LoVo (cell line): ENCODE results near the gene MICOS13.

Experiments
- DNase-seq: peaks from one replicate; pipeline ENCODE4 v3.0.0-alpha.2; 2016; ENCODE audit warnings: low spot score

MICOS13 gene

DNA sequence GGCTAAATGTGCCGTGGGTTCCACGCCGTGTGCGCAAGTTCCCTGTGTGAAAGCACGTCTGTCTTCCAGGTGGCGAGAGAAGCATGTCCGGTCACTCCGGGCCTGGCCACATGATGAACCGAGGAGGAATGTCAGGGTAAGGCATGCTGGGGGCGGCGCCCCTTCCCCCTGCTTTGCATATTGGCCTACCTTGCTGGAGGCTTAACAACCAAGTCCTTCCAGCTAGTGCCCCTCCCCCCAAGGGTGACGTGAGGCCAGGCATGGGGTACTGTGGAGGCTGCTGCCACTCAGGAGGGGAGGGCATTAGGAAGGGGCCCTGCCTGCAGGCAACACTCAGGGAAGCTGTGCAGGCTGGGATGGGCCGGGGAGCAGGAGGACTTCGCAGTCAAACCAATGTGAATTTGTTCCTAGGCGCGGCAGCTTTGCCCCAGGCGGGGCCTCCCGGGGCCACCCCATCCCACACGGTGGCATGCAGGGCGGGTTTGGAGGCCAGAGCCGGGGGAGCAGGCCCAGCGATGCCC is 12.5 kb downstream of the MICOS13 start:
- no peak for DNase-seq

DNA sequence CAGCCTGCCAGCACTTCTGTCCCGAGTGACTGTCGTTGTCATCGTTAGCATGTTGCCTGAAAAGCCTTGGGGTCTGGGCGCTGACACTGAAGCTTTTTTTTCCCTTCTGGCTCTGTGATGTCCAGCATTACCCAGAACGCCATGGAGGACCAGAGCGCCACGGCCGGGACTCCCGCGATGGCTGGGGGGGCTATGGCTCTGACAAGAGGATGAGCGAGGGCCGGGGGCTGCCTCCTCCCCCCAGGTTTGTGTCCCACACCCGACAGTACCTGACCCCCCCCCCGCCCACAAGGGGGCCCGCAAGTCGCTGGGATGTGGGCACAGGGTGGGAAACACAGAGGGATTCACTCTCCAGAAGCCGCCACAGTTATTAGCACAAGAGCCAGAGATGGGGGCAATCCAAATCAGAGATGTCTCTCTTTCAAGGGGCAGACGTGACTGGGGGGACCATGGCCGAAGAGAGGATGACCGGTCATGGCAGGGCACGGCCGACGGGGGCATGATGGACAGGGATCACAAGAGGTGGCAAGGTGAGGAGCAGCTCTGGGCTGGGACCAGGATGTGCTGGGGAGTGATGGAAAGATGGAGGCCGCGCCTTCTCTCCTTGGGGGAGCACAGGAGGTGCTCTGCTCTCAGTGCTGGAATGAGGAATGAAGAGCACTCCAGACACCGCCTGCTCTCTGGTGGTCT is 13.2 kb downstream of the MICOS13 start:
- no peak for DNase-seq

DNA sequence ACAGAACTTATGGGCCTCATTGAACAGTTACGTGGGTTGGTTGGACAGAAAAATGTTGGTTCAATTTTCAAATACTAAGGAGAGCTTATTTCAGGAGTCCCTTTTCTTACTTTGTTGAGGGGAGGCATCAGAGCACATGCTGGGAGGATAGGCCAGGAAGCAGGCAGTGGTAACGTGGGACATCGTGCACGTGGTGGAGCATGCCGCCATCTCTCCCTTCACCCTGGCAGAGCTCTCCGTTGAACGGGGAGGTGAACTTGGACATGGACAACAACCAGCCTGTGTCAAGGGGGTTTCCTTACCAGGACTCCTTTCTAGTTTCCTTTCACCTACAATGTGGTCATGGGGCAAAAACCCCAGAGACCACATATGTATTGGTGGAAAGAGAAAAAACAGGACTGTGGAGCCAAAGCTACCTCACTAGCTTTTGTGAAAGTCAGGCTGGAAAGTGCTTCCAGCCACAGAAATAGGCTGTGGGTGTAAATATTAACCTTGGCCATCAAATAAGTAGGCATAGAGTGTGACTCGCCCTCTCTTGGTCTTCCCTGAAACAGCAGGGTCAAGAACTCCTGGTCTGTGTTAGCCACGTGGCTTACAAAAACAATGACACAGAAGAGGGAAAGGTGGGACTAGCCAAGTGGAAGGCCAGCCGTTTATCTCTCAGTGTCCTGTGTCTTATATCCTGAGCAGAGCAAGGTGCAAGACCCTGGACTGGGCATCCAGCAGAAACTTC is 14.4 kb downstream of the MICOS13 start:
- DNase-seq, result no peak

DNA sequence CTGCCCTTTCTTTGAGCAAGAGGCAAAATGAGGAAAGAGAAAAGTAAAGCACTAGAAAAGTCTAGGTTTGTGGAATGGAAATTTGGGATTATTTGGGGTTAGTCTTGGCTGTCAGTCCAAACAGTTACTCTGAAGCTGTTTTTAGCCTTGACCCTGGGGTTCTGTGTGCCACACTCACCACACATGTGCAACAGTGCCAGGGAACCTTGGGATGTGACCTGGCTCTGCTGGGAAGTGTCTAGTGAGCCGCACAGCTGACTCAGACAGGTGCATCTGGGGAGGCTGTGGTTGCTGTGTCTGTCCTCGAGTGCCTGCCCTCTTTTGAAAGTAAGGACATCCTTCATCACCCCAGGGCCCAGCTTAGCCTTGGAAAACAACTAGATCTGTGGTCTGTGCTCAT is 15.8 kb downstream of the MICOS13 start:
- no peak for DNase-seq

DNA sequence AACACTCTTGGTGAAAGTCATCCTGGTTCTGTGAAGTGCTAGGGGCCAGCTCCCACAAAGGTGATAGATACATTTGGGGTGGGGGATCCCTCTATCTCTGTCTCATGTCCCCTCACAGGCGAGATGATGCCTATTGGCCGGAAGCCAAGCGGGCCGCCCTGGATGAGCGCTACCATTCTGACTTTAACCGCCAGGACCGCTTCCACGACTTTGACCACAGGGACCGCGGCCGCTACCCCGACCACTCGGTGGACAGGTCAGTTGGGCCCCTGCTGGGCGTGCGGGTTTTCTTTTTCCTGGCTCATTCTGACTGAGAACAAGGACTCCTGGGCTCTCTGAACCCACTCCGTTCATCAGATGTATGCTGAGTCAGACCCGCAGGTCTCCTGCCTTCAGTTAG is 16.4 kb downstream of the MICOS13 start:
- no peak for DNase-seq

DNA sequence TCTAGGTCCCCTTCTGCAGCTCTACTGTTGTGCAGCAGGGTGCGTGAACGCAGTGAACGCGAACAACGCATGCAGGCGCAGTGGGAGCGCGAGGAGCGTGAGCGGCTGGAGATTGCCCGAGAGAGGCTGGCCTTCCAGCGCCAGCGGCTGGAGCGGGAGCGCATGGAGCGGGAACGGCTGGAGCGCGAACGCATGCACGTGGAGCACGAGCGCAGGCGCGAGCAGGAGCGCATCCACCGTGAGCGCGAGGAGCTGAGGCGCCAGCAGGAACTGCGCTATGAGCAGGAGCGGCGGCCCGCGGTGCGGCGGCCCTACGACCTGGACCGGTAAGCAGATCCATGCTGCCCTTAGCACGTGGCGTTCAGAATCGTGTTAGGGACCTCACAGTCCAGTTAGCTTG is 18.8 kb downstream of the MICOS13 start:
- no peak for DNase-seq

DNA sequence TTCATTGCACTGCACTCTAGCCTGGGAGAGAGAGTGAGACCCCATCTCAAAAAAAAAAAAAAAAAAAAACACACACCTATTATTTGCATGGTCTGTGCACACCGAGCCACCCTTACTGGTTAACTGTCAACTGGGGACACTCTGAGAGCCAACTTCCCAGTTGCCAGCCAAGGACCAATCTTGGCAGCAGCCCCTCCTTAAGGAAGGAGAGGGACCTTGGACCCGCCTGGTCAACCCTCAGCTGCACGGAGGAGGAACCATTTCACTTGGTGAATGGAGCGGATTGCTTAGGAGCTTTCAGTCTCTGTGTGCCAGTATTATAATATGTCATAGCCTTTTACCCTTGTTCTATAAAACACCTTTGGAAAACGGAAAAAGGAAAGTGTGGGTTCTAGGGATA is 24.9 kb downstream of the MICOS13 start:
- DNase-seq, result no peak

DNA sequence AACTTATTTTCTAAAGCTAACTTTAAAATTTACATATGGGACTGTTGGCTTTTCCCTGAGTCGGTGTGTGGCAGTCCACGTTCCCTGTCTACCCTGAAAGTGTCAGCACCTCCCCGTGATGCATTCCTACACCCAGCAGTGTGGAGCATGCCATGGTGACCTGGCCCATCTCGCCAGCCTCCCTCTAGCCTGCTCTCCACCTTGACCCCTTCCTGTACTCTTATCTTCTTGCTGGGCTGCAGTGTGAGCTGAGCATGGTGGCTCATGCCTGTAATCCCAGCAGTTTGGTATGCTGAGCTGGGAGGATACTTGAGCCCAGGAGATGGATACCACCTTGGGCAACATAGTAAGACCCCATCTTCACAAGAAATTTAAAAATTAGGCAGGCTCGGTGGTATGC is 25.4 kb downstream of the MICOS13 start:
- DNase-seq, result no peak

DNA sequence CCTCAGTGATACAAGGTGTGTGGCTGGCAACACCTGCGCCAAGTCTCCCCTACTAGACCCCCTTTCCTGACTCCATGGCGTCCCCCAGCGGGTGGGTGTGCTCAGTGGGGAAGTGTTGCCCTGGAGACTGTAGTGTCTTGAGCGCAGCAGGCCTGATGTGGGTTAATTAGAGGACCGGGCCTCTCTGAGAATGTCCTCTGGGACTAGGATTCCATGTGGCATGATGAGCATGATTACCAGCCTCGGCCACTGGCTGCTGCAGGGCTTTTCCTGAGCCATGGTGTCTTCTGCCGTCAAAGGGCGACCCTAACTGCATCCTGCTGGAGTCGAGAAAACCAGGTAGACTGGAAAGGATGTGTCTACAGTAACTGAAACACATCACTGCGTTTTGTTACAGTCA is 28.1 kb downstream of the MICOS13 start:
- DNase-seq, result no peak

DNA sequence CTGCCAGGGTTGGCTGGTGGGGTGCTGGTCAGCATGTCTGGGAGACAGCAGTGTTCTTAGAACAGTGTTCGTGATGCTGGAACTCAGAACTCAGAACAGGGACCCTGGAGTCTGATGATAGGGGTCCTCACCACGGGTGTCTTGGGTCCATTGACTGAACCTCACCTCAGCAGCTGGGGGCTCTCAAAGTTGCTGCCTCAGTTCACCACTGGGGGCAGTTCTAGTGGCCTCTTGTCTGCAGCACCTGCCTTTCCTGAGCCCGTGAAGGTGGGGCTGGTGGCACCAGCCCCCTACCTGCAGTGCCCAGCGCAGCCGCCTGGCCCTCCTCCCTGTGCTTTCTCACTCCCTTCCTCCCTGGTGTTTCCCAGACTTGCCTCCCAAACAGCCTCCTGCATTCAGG is 29.0 kb downstream of the MICOS13 start:
- DNase-seq, result no peak

DNA sequence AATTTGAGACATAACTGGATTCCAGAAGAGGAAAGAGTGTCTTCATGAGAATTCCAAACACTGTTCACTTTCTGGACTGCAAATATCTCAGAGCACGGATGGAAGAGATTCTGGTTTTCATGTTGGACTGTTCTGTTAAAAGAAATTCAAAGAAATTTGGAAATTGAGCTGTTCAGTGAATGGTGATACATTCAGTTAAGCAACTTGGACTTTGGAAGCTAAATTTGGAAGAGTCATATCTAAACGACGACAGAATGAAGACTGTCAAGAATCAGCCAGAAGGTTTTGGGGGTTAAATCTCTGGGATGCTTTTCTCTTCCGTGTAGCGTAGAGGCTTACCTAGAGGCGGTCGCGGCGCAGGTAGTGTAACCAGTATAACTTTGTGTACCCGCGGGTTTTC is 31.9 kb downstream of the MICOS13 start:
- no peak for DNase-seq

DNA sequence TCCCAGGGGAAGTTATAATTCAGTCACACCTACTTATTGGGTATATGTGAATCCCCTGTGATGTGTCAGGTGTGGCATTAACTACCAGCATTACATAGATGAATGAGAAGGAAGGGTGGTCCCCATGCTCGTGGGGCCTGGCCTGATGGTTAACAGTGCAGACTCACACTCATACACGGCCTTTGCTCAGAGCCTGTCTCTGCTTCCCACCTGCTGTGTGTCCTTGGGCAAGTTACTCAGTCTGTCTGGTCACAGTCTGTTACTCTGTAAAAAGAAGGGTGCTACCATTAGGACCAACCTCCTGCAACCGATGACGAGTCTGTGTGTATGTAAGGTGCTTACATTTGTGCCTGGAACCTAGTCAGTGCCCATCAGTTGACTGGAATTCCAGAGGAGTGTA is 33.6 kb downstream of the MICOS13 start:
- no peak for DNase-seq

DNA sequence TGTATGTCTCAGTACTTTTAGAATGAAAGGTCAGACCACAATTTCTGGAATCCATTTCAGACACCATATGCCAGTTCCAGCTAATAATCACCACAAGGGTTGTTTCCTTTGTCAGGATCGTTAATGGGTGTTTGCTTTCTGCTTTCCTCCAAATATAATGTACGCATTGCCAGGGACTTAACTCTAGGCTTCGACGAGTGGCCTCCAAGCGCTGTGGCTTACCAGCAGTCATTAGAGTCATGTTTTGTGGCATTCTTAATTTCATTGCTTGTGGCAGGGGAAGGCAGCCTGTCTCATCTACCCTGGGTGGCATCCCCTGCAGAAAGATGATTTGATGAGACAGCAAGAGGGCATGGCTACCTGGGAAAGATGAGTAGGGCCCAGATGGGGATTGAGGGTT is 34.9 kb downstream of the MICOS13 start:
- no peak for DNase-seq

DNA sequence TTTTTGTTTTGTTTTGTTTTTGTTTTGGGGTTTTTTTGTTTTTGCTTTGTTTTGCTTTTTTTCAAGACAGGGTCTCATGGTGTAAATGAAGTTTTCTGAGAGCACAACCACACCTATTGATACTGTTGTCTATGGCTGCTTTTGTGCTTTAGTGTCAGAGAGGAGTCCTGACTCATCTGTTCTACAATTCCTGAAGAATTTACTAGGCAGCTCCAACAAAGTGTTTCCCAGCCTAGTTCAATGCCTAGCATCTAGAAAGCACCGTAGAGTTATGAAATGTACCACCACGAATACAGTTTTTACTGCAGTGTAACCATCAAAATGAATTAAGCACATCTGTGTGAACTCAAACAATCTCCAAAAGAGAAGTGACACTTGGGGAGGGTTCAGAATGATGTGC is 36.3 kb downstream of the MICOS13 start:
- no peak for DNase-seq

DNA sequence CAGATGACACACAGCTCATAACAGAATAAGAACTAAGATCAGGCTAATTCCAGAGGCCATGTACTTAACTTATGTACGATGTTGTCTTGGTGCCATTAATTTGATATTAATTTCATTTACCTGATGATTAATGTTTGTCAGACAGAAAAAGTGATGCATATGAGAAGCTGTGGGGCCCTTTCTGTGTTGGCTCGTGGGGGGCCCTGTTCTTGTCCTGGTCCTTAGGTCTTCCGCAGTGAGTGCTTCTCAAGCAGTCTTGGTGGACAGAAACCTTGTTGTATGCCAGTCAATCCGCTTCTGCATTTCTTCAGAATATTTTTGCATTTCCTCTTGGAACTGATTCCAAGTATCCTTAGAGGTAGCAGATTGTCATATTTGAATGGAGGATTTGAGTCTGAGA is 37.3 kb downstream of the MICOS13 start:
- no peak for DNase-seq

DNA sequence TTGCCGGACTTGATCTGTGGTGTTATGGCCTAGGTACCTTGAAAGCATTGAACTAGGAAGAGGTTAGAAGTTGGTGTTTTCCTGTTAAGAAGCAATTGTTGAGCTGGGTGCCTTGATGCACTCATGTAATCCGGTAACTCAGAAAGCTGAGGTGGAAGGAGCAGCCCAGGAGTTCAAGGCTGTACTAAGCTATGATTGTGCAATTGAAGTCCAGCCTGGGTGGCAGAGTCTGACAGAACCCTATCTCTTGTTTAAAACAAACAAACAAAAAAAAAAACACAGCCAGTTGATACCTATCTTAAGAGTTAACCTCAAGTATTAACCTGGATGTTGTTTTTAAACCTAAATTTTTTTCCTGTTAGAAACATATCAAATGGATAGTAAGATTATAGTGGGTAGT is 38.1 kb downstream of the MICOS13 start:
- no peak for DNase-seq

DNA sequence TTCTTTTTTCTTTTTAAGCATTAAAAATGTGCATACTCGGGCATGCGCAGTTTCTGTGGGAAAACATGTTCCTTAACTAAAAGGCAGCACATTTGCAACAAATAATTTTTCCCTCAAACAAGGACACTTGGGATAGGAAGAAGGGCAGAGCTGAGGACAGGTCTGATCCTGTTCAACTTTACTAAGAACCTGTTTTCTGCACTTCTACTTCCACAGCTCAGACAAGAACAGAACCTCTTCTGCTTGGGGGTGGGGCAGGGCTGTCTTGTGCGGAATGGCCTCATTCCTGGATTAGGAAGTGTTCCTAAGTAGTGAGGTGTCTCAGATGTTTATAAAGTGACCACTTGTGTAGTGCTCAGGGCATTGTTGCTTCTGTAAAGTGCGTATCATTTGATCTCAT is 39.1 kb downstream of the MICOS13 start:
- no peak for DNase-seq

DNA sequence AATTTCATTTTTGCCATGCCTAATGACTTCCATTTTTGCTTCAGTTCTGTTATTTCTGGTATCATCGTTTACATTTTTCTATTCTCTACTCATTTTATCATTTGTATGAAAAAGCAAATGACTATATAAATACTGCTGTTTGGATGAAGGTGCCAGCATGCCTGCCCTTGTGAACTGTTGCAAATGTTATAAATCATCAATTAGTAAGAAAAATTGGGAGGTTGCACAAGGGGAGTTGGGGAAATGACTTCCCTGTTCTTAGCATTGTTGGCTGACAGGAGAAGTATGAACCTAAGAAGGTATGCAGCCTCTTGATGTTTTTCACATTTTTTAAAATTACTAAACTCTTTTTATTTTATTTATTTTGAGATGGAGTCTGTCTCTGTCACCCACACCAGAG is 42.3 kb downstream of the MICOS13 start:
- no peak for DNase-seq

DNA sequence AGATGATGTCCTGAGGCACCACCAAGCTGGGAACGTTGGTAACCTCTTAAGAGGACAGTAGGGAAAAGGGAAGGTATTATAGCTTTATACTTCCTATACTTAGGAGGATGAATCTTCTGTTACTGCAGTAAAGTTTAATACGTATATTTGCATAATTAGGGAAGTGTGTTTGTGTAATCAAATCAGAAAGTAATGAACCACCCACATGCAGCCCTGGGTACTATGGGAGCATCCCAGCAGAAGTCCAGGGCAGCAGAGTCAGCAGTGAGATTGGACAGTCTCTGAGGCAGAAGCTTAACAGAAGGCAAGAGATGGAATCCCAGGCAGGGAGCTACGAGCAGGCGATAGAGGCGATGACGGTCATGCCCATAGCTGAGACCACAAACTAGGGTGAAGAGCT is 44.9 kb downstream of the MICOS13 start:
- DNase-seq, result no peak

DNA sequence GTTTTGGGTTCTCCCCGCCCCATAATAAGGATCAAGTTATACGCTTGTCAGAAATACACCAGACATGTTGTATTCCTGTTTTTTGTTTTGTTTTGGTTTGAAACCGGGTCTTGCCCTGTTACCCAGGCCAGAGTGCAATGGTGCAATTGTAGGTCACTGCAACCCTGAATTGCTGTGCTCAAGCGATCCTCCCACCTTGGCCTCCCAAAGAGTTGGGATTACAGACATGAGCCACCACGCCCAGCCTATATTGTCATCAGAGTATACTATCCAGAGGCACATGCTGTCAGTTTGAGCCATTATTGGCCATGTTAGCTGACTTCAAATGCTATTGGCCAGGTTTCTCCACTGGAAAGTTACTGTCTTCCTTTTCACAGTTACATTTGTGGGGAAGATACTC is 47.7 kb downstream of the MICOS13 start:
- no peak for DNase-seq

DNA sequence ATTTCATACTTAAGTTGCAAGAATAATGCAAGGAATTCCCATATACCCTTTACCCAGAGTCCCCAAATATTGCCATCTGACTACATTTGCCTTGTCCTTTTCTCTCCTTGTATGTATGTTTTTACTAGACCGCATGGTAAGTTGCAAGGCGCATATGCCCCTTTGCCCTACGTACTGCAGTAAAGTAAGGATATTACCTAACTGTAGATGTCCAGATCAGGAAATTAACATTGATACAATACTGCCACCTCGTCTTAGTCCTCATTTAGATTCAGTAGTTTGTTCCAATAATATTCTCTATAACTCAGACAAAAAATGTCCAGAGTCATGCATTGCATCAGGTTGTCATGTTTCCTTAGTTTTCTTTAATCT is 48.1 kb downstream of the MICOS13 start:
- no peak for DNase-seq

DNA sequence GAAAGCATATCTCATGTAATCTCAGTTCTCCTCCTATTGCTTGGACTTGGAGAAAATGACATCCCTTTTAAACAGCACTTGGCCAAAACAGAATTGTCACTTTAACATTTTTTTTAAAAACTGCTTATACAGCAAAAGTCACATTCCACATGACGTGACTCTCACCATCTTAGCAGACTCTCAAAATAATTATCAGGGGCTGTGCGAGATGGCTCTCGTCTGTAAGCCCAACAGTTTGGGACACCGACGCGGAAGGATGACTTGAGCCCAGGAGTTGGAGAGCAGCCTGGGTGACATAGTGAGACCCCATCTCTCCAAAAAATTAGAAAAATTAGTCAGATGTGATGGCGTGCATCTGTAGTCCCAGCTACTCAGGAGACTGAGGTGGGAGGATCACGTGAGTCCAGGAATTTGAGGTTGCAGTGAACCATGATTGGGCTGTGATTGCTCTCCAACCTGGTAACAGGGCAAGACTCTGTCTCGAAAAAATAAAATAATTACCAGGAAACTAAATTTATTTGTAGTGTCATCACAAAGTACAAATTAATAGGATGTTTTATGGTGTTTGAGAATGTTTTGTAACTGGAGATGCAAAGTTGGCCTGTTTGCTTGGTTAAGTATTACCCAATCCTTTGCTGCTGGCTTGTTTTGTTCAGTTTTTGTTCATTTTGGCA is 48.6 kb downstream of the MICOS13 start:
- no peak for DNase-seq

DNA sequence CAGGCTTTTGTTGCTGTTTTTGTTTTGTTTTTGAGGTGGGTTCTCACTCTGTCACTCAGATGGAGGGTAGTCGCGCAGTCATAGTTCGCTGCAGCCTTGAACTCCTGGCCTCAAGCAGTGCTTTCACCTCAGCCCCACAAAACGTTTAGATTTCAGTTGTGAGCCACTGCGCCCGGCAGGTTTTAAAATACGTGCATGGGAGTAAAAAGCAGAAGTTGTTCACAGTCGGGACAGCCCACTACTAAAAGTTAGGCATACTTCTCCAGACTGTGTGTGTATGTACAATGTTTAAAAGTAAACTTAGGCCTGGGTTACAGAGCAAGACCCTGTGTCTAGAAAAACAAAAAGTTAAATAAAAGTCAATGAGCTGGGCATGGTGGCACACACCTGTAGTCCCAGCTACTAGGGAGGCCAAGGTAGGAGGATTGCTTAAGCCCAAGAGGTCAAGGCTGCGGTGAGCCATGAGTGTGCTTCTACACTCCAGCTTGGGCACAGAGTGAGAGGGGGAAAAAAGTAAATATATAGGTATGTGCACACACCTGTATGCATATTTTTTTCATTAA is 51.3 kb downstream of the MICOS13 start:
- no peak for DNase-seq
